Ovary (tissue), 9 donors: Measurements from ENCODE around the gene CPLANE2. TPM values are rescaled to one million over a fixed set of nuclear protein-coding genes. Genes with fewer than 3 reads are reported as not detected.
"Not testable (repeated sequence)": the region's sequence is repeated elsewhere in the genome, so short reads cannot be mapped to it uniquely, and the experiment has no call there.

Experiments used
- DNase-seq, 5 donors: peaks; one replicate each; pipeline ENCODE4 v3.0.0-alpha.2; 2019 to 2020
- H3K27ac ChIP-seq, 2 donors: fragments of 200-600 bp; one replicate each; pipeline versions ENCODE4 v1.5.1 to v1.8.0; 2019 to 2022
- H3K27me3 ChIP-seq: fragments of 200-600 bp; one replicate; pipeline ENCODE4 v1.8.0; 2022
- H3K36me3 ChIP-seq: fragments of 200-600 bp; sonication (generic); one replicate; pipeline ENCODE4 v1.5.1; 2019
- H3K4me1 ChIP-seq: one replicate; pipeline ENCODE4 v1.8.1; 2013; ENCODE audit warnings: mild to moderate bottlenecking, moderate library complexity; ENCODE audit not compliant: insufficient read depth
- H3K4me3 ChIP-seq: fragments of 200-600 bp; sonication (generic); one replicate; pipeline ENCODE4 v1.5.1; 2017
- H3K9me3 ChIP-seq, 2 donors: fragments of 200-600 bp in 1 of 2; sonication (generic) in 1 of 2; one replicate each; pipeline versions ENCODE4 v1.5.1 to v1.8.1; 2013 to 2019; ENCODE audit warnings: mild to moderate bottlenecking in 1 of 2, moderate library complexity in 1 of 2
- CTCF ChIP-seq, 3 donors: fragments of 450-650 bp in 2 of 3; fragments of 200-600 bp in 1 of 3; IDR thresholded peaks; one replicate each; pipeline versions ENCODE4 v1.5.1 to v1.8.0; 2016 to 2022; ENCODE audit warnings: antibody characterized with exemption in 3 of 3, mild to moderate bottlenecking in 1 of 3
- EP300 ChIP-seq: sonication (generic); formaldehyde crosslinking; IDR thresholded peaks from one replicate; pipeline ENCODE4 v1.6.1; 2017; ENCODE audit warnings: antibody characterized with exemption
- POLR2A ChIP-seq: fragments of 450-650 bp; IDR thresholded peaks from one replicate; pipeline ENCODE4 v1.6.1; 2017; ENCODE audit warnings: antibody characterized with exemption, mild to moderate bottlenecking, moderate library complexity
- WGBS, 3 donors: extraction: QIAGEN DNeasy Blood & Tissue Kit in 1 of 3; methylation state at CpG; one replicate each; pipeline versions ENCODE4 v1.1.5 to v1.1.7; 2013 to 2017; 5-methylcytosine and 5-hydroxymethylcytosine counted together
- intact Hi-C, 4 donors: fragments of 100-400 bp; cut with DNase I; formaldehyde crosslinking; loops; one replicate each; pipeline versions ENCODE4 v1.11.0 to v1.15.1; 2022 to 2023
- polyA plus RNA-seq, 2 donors: library from polyadenylated mRNA; stranded (reverse); fragments of 200-250 nt in 1 of 2; fragments of 350-450 nt in 1 of 2; fragmentation: Illumina TruSeq in 1 of 2; extraction: RNeasy Lipid Tissue Mini Kit (QIAGEN cat#74804) in 1 of 2; gene quantifications; one replicate each; pipeline ENCODE4 v1.2.3, GENCODE V29; 2013 to 2014
- total RNA-seq, 7 donors: library from RNA; depleted of rRNA in 2 of 7; stranded (reverse); fragments of >200 nt in 2 of 7; fragmentation: NEBNext Ultra II Directional in 3 of 7; extraction: Animal tissue kit (Norgen Biotek cat#: 25700) in 3 of 7; gene quantifications; one replicate each; pipeline versions ENCODE4 v1.1.0 to v1.2.4, GENCODE V29; 2016 to 2023
- donor health status: DM: no; HTN: no; CAD: no; lungs with moderate emphysema.
- donor health status: DM: no; HTN: no; CAD: no.
- donor health status: Bipolar disorder and iron deficiency.
- donor health status: DM: yes; HTN: yes; CAD: no.
- donor health status: DM: no; HTN: no; CAD: no.
- donor health status: DM: yes; HTN: yes; CAD: no.

CPLANE2 gene
- total and polyA plus RNA-seq, 9 donors, result 2.6 to 12.4 (median 9.8) TPM

- DNase-seq, result no peak
- WGBS, 3 donors, result 83 to 95% (median 89%) methylated on average over 1 of the region's 1 CpG
- H3K36me3 ChIP-seq, result no peaks in the 10 kb centered on the region
- TF ChIP-seq CTCF (IDR thresholded peaks at IDR 0.05) (no peak), EP300 (no peak), POLR2A (no peak)
- no peak overlapping the region for H3K27ac ChIP-seq
- H3K9me3 ChIP-seq, result no peaks in the 10 kb centered on the region
- intact Hi-C loops, result no loop called here
- H3K4me3 ChIP-seq, result no peak overlapping the region
- no peaks in the 10 kb centered on the region for H3K27me3 ChIP-seq
- H3K4me1 ChIP-seq, result peaks cover 1% of the 10 kb centered on the region
Observed at GRCh38 chr1:16262067-16262466, 25.1 kb upstream of the CPLANE2 start.

- Histone ChIP-seq H3K27me3 (no peaks in the 10 kb centered on the region), H3K36me3 (no peaks in the 10 kb centered on the region), H3K27ac (no peak overlapping the region), H3K9me3 (no peaks in the 10 kb centered on the region), H3K4me1 (no peaks in the 10 kb centered on the region), H3K4me3 (no peak overlapping the region)
- DNase-seq, result no peak
- TF ChIP-seq CTCF (IDR thresholded peaks at IDR 0.05), result no peak
- no peak for TF ChIP-seq POLR2A
- TF ChIP-seq EP300, result no peak
- 59 to 67% (median 64%) methylated on average over 1 of the region's 1 CpG for WGBS, 3 donors
- intact Hi-C loops, result no loop called here
Observed at GRCh38 chr1:16260814-16261213, 23.8 kb upstream of the CPLANE2 start.

GRCh38 chr1:16258591-16259135, 21.7 kb upstream of the CPLANE2 start:
- DNase-seq, result no peak
- Histone ChIP-seq H3K36me3 (no peaks in the 10 kb centered on the region), H3K4me1 (no peaks in the 10 kb centered on the region), H3K4me3 (no peak overlapping the region), H3K27ac (no peak overlapping the region), H3K27me3 (no peaks in the 10 kb centered on the region), H3K9me3 (no peaks in the 10 kb centered on the region)
- no peak for TF ChIP-seq CTCF (IDR thresholded peaks at IDR 0.05)
- TF ChIP-seq EP300, result no peak
- TF ChIP-seq POLR2A, result no peak
- WGBS, 3 donors, result 97 to 98% (median 98%) methylated on average over 9 of the region's 9 CpGs
- intact Hi-C loops, result loop anchor here in 1 of 4 donors (10.0 kb wide), 1 partner anchor 96 kb away; the partner anchor contains the start of gene FBXO42

- WGBS, 3 donors, result 92 to 98% (median 96%) methylated on average over 3 of the region's 3 CpGs
- no peak overlapping the region for H3K27ac ChIP-seq
- no peaks in the 10 kb centered on the region for H3K4me1 ChIP-seq
- no peaks in the 10 kb centered on the region for H3K27me3 ChIP-seq
- H3K9me3 ChIP-seq, result no peaks in the 10 kb centered on the region
- no peak for TF ChIP-seq CTCF (IDR thresholded peaks at IDR 0.05)
- no peak for TF ChIP-seq POLR2A
- TF ChIP-seq EP300, result no peak
- no peaks in the 10 kb centered on the region for H3K36me3 ChIP-seq
- intact Hi-C loops, result loop anchor here in 1 of 4 donors (10.0 kb wide), 1 partner anchor 97 kb away; the partner anchor contains the start of gene FBXO42
- DNase-seq, result no peak
- no peak overlapping the region for H3K4me3 ChIP-seq
Observed at GRCh38 chr1:16257968-16258367, 21.0 kb upstream of the CPLANE2 start.

- H3K36me3 ChIP-seq, DNase-seq, H3K4me3 ChIP-seq, H3K9me3 ChIP-seq, H3K4me1 ChIP-seq, H3K27me3 ChIP-seq, H3K27ac ChIP-seq: not testable (repeated sequence)
- WGBS, 3 donors, result 93 to 98% (median 96%) methylated on average over 3 of the region's 3 CpGs
- intact Hi-C loops, result loop anchor here in 1 of 4 donors (10.0 kb wide), 1 partner anchor 97 kb away; the partner anchor contains the start of gene FBXO42
Observed at GRCh38 chr1:16257556-16257955, 20.6 kb upstream of the CPLANE2 start.
